ENCODE measurements around the gene COQ10A. TPM values are rescaled to one million over a fixed set of nuclear protein-coding genes. Genes with fewer than 3 reads are reported as not detected.

The COQ10A gene
- total RNA-seq, 1 donor from 2014 or later: 17.0 TPM

DNA sequence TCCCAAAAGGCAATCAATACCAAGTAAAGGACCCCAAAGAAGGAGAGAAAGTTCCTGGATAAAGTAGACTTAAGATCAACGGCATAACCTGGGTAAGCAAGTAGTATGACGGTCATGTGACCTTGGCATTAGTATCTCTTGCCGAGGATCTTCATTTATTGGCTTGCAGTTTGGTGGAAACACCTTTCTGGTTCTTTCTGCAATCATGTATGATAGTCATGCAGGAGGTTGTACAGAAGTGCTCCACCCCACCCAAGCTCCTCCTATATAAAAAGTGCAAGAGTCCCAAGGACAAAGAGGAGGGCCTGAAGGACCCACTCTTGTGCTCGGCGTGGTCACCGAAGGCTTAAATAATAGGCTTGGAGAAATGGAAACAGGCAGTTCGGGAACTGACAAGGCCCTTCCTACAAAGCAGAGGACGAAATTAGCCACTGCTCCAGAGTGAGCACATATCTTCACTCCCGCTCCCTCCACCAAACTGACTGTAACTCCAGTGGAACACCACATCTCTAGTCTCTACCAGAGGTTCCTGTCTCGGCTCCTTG lies 32.6 kb downstream of the COQ10A start:
- Mint-ChIP-seq H3K4me1 (peaks cover 39% of the 10 kb centered on the region), H3K27ac (peak overlapping the region; percentile 97), H3K36me3 (ENCODE audit: low read depth) (peaks cover 28% of the 10 kb centered on the region), H3K9me3 (no peaks in the 10 kb centered on the region), H3K4me3 (peak overlapping the region; percentile 99), H3K27me3 (no peaks in the 10 kb centered on the region)
- intact Hi-C loops (cut with micrococcal nuclease): no loop called here
- DNase-seq: peak; percentile 81

DNA sequence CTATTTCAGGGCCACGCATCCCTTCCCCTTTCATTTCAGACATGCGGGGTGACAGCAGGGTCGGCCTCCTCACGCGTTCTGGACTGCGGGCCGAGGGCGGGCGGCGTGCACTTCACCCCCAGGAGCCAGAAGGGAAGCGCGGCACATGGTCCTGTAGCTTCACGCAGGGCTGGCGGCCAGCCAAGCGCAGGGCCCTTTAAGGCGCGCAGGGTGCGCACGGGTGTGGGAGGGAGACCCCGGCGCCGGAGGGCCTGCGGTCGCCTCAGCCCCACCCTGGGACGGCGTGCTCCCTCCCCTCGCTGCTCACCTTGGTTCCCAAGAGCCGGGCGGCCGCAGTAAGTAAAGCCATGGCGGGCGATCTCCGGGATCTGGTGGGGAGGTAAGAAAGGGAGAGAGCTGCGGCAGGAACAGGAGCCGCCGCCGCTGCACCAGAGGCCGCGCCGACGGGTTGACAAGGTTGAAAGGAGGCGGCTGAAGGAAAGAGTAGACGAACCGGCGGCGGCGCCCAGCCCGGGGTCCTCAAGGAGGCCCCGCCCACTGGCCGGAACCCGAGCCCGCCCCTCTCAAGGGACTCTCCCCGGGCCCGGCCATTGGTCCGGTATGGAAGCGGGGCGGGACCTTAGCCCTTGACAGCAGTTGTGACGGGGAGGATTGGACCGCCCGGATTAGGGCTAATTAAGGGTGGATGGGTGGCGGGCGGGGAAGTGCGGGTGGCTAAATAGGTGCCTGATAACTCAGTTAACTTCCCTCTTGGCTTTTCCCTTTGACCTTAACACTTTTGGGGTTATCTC lies 33.3 kb downstream of the COQ10A start, which contains the start of gene CS:
CS (minus strand) TSS at position 478 of the 791 bp plus-strand sequence; CDS start at position 349, 129 bp downstream.
- intact Hi-C loops (cut with micrococcal nuclease): loop anchor here (1.0 to 2.0 kb wide), 9 partner anchors 16 to 483 kb away; partner anchors contain the start of genes COQ10A, IL23A, PAN2 and SARNP
- Mint-ChIP-seq H3K27me3 (no peaks in the 10 kb centered on the region), H3K4me1 (peaks cover 39% of the 10 kb centered on the region), H3K27ac (peak within 1 kb of the TSS; percentile 97), H3K36me3 (ENCODE audit: low read depth) (peaks cover 28% of the 10 kb centered on the region), H3K9me3 (no peaks in the 10 kb centered on the region), H3K4me3 (peak within 1 kb of the TSS; percentile 99)
- DNase-seq: peak; percentile 99

DNA sequence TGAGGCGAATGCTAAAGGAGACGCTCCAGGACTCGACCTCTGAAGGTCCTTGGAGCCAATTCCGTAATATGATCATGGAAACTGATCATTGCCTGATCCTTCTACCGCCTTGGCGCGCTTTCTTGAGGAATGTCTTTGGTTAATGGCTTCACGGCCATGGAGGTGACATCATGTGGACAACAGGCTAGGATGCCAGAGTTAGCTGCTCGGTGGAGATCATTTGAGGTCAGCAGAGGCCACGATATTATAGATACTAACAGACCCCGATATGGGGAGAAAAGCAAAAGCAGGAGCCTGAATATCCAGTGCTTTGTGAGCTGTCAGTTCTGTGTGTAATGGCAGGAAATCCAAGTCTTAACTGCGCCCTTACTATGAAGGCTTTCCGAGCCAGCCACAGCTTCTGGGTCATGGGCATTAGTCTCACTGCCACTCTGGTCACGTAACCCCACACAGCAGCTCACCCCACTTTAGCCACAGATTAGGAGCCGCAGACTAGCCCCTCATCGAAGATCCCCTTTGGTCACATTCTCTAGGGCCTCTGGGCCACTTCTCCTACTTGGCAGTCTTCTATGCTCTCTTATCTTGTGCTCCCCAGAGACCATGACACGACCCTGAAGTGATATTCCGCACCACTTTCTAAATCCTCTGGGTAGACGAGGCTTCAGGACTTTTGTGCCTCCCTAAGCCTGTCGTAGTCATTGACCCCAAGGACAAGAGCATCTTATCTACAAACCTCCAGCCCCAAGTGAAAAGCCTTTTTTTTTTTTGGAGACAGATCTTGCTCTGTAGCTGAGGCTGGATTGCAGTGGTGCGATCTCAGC lies 34.1 kb downstream of the COQ10A start:
- Mint-ChIP-seq H3K4me3 (peak overlapping the region; percentile 99), H3K36me3 (ENCODE audit: low read depth) (peaks cover 30% of the 10 kb centered on the region), H3K27me3 (no peaks in the 10 kb centered on the region), H3K9me3 (no peaks in the 10 kb centered on the region), H3K27ac (peak overlapping the region; percentile 97), H3K4me1 (peaks cover 39% of the 10 kb centered on the region)
- intact Hi-C loops (cut with micrococcal nuclease): loop anchor here (1.0 to 2.0 kb wide), 9 partner anchors 15 to 484 kb away; partner anchors contain the start of genes COQ10A, IL23A, PAN2 and SARNP
- no peak for DNase-seq

DNA sequence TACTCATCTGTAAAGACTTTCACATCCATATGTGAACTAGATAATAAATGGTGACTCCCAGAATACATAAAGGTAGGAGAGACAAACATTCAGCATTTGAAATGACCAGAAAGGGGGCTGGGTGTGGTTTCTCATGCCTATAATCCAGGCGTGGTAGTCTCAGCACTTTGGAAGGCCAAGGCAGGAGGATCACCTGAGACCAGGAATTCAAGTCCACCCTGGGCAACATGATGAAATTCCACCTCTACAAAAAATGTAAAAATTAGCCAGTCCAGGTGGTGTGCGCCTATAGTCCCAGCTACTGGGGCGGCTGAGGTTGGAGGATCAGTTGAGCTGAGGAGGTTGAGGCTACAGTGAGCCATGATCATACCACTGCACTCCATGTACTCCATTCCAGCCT lies 37.5 kb downstream of the COQ10A start:
- no peaks in the 10 kb centered on the region for H3K27me3 Mint-ChIP-seq
- H3K9me3 Mint-ChIP-seq: no peaks in the 10 kb centered on the region
- peaks cover 17% of the 10 kb centered on the region for H3K4me1 Mint-ChIP-seq
- H3K4me3 Mint-ChIP-seq: no peak overlapping the region
- intact Hi-C loops (cut with micrococcal nuclease): no loop called here
- H3K36me3 Mint-ChIP-seq (ENCODE audit: low read depth): peaks cover 19% of the 10 kb centered on the region
- no peak overlapping the region for H3K27ac Mint-ChIP-seq
- DNase-seq: no peak

DNA sequence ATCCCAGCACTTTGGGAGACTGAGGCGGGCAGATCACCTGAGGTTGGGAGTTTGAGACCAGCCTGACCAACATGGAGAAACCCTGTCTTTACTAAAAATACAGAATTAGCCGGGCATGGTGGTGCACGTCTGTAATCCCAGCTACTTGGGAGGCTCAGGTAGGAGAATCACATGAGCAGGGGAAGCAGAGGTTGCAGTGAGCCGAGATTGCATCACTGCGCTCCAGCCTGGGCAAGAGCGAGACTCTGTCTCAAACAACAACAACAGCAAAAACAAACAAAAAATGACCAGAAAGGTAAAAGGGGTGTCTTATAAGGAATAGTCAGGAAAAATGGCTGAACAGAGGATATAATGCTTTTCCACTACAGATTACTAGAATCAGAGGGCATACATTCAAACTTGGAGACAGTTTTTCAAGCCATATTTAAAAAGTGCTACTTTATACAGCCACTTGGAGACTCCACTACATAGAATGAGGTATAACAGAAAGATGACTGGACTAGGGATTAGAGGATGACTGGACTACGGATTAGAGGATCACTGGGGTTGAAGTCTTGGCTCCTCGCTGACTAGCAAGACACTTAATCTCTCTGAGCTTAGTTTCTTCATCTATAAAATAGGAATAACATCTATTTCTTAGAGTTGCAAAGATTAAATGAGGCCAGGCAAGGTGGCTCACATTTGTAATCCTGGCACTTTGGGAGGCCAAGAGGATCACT lies 38.3 kb downstream of the COQ10A start:
- peaks cover 23% of the 10 kb centered on the region for H3K36me3 Mint-ChIP-seq (ENCODE audit: low read depth)
- DNase-seq: no peak
- H3K27me3 Mint-ChIP-seq: no peaks in the 10 kb centered on the region

DNA sequence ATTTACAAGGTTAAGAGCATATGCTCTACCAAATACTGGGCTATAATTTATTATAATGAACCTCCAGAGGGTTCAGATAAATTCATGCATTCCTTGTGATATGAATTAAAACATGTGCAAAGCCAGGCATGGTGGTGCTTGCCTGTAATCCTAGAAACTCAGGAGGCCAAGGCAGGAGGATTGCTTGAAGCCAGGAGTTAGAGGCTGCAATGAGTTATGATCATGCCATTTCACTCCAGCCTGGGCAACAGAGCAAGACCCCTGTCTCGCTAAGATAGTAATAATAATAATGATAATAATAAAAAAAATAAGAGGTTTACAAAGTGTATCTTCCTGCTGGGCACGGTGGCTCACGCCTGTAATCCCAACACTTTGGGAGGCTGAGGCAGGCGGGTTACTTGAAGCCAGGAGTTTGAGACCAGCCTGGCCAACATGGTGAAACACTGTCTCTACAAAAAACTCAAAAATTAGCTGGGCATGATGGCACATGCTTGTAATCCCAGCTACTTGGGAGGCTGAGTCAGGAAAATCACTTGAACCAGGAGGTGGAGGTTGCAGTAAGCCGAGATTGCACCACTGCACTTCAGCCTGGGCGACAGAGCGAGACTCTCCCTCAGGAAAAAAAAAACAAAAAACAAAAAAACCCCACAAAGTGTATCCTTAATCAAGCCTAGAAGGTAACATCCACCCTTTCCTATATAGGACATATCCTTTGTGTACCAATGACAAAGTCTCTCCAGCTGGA lies 40.7 kb downstream of the COQ10A start:
- Mint-ChIP-seq H3K4me3 (no peak overlapping the region), H3K27ac (no peak overlapping the region), H3K4me1 (peaks cover under 1% of the 10 kb centered on the region), H3K27me3 (no peaks in the 10 kb centered on the region), H3K9me3 (no peaks in the 10 kb centered on the region), H3K36me3 (ENCODE audit: low read depth) (peaks cover 33% of the 10 kb centered on the region)
- DNase-seq: no peak
- intact Hi-C loops (cut with micrococcal nuclease): no loop called here

More for the DNA sequence above, 38.3 kb downstream of the COQ10A start:
- intact Hi-C loops (cut with micrococcal nuclease): no loop called here
- H3K4me3 Mint-ChIP-seq: no peak overlapping the region
- no peaks in the 10 kb centered on the region for H3K9me3 Mint-ChIP-seq
- peaks cover 17% of the 10 kb centered on the region for H3K4me1 Mint-ChIP-seq
- peak overlapping the region; percentile 21 for H3K27ac Mint-ChIP-seq

DNA sequence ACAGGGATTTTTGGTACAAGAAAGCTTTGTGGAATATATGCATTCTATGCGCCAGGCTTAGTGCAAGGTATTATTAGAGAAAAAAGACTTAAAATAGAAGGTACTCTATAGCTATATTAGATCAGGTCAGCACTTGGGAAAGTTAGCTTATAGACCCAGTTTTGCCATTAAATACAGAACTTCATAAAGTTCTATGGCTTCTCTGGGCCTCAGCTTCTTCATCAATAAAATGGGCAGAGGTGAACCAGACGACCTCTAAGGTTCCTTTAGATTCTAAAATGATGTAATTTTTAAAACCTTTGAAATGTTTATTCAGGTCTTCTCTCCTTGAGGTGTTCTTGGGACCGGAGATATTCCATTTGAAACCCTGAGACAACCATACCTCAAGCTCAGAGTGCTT lies 42.0 kb downstream of the COQ10A start:
- no peaks in the 10 kb centered on the region for H3K4me1 Mint-ChIP-seq
- no peaks in the 10 kb centered on the region for H3K9me3 Mint-ChIP-seq
- H3K4me3 Mint-ChIP-seq: no peak overlapping the region
- no peaks in the 10 kb centered on the region for H3K27me3 Mint-ChIP-seq
- peaks cover 32% of the 10 kb centered on the region for H3K36me3 Mint-ChIP-seq (ENCODE audit: low read depth)
- no peak overlapping the region for H3K27ac Mint-ChIP-seq
- no peak for DNase-seq
- intact Hi-C loops (cut with micrococcal nuclease): no loop called here

DNA sequence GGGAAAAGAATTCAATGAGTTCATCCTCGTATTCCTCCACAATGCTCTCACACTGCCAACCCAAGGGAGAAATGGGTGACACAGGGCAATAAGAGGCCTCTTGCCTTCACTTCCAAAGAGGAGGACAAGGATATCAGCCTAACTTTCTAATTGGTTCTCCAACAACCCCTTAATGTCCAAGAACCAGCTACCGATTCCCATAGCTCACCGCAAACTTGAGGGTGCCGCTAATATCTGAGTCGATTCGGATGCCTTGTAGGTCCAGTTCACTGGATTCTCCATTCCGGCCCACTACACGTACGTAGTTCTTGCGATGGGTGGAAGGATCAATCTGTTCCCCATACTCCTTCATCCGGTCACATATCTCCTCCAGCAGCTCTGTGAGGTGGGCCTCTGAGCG lies 44.3 kb downstream of the COQ10A start:
- no peak for DNase-seq
- intact Hi-C loops (cut with micrococcal nuclease): no loop called here
- no peak overlapping the region for H3K27ac Mint-ChIP-seq
- no peaks in the 10 kb centered on the region for H3K27me3 Mint-ChIP-seq
- no peaks in the 10 kb centered on the region for H3K9me3 Mint-ChIP-seq
- H3K36me3 Mint-ChIP-seq (ENCODE audit: low read depth): peaks cover 33% of the 10 kb centered on the region
- no peak overlapping the region for H3K4me3 Mint-ChIP-seq
- H3K4me1 Mint-ChIP-seq: peaks cover 7% of the 10 kb centered on the region

DNA sequence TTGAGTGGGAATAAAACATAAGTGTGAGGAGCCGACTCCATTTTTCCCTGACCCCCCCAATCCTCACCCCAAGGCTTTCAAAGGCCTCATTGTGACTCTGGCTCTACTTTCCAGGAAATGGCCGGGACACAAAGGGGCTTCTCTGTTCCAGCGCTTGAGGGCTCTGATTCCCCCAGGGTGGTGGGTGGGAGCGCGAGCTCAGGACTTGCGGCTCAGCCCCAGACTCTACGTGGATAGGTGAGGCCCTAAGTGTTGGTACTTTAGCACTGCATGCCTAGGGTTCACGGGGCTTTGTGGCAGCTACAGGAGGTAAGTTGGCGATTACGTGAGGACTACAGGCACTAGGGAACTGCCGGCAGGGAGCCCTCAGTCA lies 48.5 kb downstream of the COQ10A start:
- intact Hi-C loops (cut with micrococcal nuclease): loop anchor here (5.0 kb wide), 1 partner anchor 48 kb away; the partner anchor contains the start of gene COQ10A
- H3K36me3 Mint-ChIP-seq (ENCODE audit: low read depth): peaks cover 28% of the 10 kb centered on the region
- peak overlapping the region; percentile 98 for H3K27ac Mint-ChIP-seq
- H3K9me3 Mint-ChIP-seq: no peaks in the 10 kb centered on the region
- peaks cover 7% of the 10 kb centered on the region for H3K4me1 Mint-ChIP-seq
- H3K4me3 Mint-ChIP-seq: peak overlapping the region; percentile 97
- no peaks in the 10 kb centered on the region for H3K27me3 Mint-ChIP-seq
- no peak for DNase-seq

DNA sequence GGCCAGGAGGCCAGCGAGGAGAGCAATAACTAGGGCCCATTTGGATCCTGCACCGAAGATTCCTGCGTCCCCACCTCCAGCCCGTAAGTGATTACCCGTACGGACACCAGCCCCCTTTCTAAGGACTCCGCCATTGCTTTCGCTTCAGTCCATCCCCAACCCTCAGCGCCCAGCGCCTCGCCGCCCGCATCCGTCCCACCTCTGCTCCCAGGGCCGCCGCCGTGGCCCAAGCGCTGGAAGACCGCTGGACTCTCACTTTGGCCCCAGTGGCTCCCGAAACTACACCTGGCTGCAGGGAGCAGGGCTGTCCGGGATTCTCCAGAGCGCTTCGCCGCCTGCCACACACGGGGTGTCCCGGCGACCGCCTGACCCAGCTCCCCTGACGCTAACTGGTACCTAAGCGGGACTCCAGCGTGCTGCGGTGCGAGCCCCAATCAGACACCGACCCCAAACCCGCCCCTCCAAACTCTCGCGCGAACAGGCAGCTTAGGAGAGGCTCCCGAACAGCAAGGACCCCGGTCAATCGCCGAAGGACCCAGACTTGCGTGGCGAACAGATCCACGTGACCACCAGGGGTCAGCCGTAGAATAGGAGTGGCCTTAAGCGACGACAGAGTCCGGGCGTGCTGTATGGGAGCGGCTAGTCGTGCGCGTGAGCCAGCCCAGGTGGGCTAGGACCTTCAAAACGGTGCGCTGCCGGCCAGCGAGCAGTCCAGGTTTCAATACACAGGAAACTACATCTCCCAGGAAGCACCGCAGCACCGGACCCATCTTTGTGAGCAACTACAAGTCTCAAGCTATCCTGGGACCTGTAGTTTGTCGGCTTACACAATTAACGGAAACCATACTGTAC lies 49.1 kb downstream of the COQ10A start, which contains the start of gene CNPY2:
CNPY2 (minus strand) TSS at position 367 of the 852 bp plus-strand sequence. CDS start 771 bp downstream, outside the sequence.
- Mint-ChIP-seq H3K4me1 (peaks cover 7% of the 10 kb centered on the region), H3K27me3 (no peaks in the 10 kb centered on the region), H3K36me3 (ENCODE audit: low read depth) (peaks cover 22% of the 10 kb centered on the region), H3K9me3 (no peaks in the 10 kb centered on the region), H3K27ac (peak within 1 kb of the TSS; percentile 98), H3K4me3 (peak within 1 kb of the TSS; percentile 97)
- intact Hi-C loops (cut with micrococcal nuclease): loop anchor here (1.0 to 5.0 kb wide), 8 partner anchors 16 to 200 kb away; partner anchors contain the start of genes COQ10A, CS, IL23A and RPL41
- DNase-seq: peak; percentile 97

DNA sequence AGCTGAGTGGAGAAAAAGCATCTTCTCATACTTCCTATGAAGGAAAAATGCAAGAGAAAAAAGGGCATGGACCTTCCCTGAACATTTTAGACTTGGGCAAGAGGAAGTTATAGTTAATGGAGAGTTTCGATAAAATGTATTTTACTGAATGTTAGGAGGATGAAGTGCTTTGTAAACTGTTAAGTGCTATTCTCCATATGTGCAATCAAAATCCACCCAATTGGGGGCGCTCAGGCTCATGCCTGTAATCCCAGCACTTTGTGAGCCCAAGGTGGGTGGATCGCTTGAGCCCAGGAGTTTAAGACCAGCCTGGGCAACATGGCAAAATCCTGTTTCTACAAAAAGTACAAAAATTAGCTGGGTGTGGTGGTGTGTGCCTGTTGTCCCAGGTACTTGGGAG lies 50.9 kb downstream of the COQ10A start:
- H3K4me1 Mint-ChIP-seq: peaks cover 7% of the 10 kb centered on the region
- intact Hi-C loops (cut with micrococcal nuclease): loop anchor here (5.0 kb wide), 1 partner anchor 50 kb away; the partner anchor contains the start of gene COQ10A

More for the DNA sequence above, 50.9 kb downstream of the COQ10A start:
- no peak for DNase-seq
- Mint-ChIP-seq H3K4me3 (no peak overlapping the region), H3K9me3 (no peaks in the 10 kb centered on the region), H3K27me3 (no peaks in the 10 kb centered on the region), H3K36me3 (ENCODE audit: low read depth) (peaks cover 22% of the 10 kb centered on the region), H3K27ac (no peak overlapping the region)
